ENCODE measurements around the gene AIRE. TPM values are rescaled to one million over a fixed set of nuclear protein-coding genes. Genes with fewer than 3 reads are reported as not detected.
"Not testable (repeated sequence)": the region's sequence is repeated elsewhere in the genome, so short reads cannot be mapped to it uniquely, and the experiment has no call there.

AIRE gene
- 0.11 TPM for polyA plus RNA-seq (2012; ENCODE audit: missing spikeins)

GRCh38 chr21:44285138-44285992 lies at the start of gene AIRE:
Gene AIRE, plus strand, starts transcription at chr21:44285876. Its CDS starts 131 bp downstream, at chr21:44286007.
- FAIRE-seq (no peak), DNase-seq (ENCODE audit: insufficient read length) (no peak)
- no peak for TF ChIP-seq TAF1 (IDR thresholded peaks at IDR 0.05; ENCODE audit: borderline replicate concordance, low read depth, low read length)
- no peak for TF ChIP-seq POLR2A (IDR thresholded peaks at IDR 0.05; ENCODE audit: low read depth, low read length)
- no peak for TF ChIP-seq POLR2AphosphoS5 (IDR thresholded peaks at IDR 0.05; ENCODE audit: low read depth, low read length)

GRCh38 chr21:44240353-44240752 lies 45.3 kb upstream of the AIRE start:
- FAIRE-seq; DNase-seq (ENCODE audit: insufficient read length): not testable (repeated sequence)

GRCh38 chr21:44240842-44241241 lies 44.8 kb upstream of the AIRE start, which contains the start of gene ICOSLG:
Gene ICOSLG, minus strand, starts transcription at chr21:44240943. Its CDS starts 126 bp downstream, at chr21:44240817.
- not testable (repeated sequence) for FAIRE-seq; DNase-seq (ENCODE audit: insufficient read length)

GRCh38 chr21:44241281-44241680 lies 44.4 kb upstream of the AIRE start:
- DNase-seq (ENCODE audit: insufficient read length), result not testable (repeated sequence)
- FAIRE-seq, result peak; percentile 98

GRCh38 chr21:44243980-44244379 lies 41.7 kb upstream of the AIRE start:
- peak; percentile 100 for FAIRE-seq
- DNase-seq (ENCODE audit: insufficient read length), result not testable (repeated sequence)

GRCh38 chr21:44247904-44248303 lies 37.8 kb upstream of the AIRE start:
- not testable (repeated sequence) for DNase-seq (ENCODE audit: insufficient read length); FAIRE-seq

GRCh38 chr21:44249204-44250037 lies 36.3 kb upstream of the AIRE start:
- FAIRE-seq; DNase-seq (ENCODE audit: insufficient read length): not testable (repeated sequence)

GRCh38 chr21:44253832-44254710 lies 31.6 kb upstream of the AIRE start:
- TF ChIP-seq POLR2A (IDR thresholded peaks at IDR 0.05; ENCODE audit: low read depth, low read length) (no peak), POLR2AphosphoS5 (IDR thresholded peaks at IDR 0.05; ENCODE audit: low read depth, low read length) (no peak), TAF1 (IDR thresholded peaks at IDR 0.05; ENCODE audit: borderline replicate concordance, low read depth, low read length) (no peak)
- DNase-seq (ENCODE audit: insufficient read length) (peak; percentile 13), FAIRE-seq (no peak)

- DNase-seq (ENCODE audit: insufficient read length), result peak; percentile 5
- TF ChIP-seq TAF1 (IDR thresholded peaks at IDR 0.05; ENCODE audit: borderline replicate concordance, low read depth, low read length), result no peak
- TF ChIP-seq POLR2A (IDR thresholded peaks at IDR 0.05; ENCODE audit: low read depth, low read length), result no peak
- no peak for TF ChIP-seq POLR2AphosphoS5 (IDR thresholded peaks at IDR 0.05; ENCODE audit: low read depth, low read length)
- no peak for FAIRE-seq
These were observed 30.1 kb upstream of the AIRE start for GRCh38 chr21:44255511-44255981.

GRCh38 chr21:44258056-44258725 lies 27.5 kb upstream of the AIRE start:
- FAIRE-seq (no peak), DNase-seq (ENCODE audit: insufficient read length) (peak; percentile 13)
- TF ChIP-seq POLR2AphosphoS5 (IDR thresholded peaks at IDR 0.05; ENCODE audit: low read depth, low read length), result no peak
- no peak for TF ChIP-seq TAF1 (IDR thresholded peaks at IDR 0.05; ENCODE audit: borderline replicate concordance, low read depth, low read length)
- no peak for TF ChIP-seq POLR2A (IDR thresholded peaks at IDR 0.05; ENCODE audit: low read depth, low read length)

- FAIRE-seq (no peak), DNase-seq (ENCODE audit: insufficient read length) (peak; percentile 2)
- no peak for TF ChIP-seq TAF1 (IDR thresholded peaks at IDR 0.05; ENCODE audit: borderline replicate concordance, low read depth, low read length)
- no peak for TF ChIP-seq POLR2A (IDR thresholded peaks at IDR 0.05; ENCODE audit: low read depth, low read length)
- no peak for TF ChIP-seq POLR2AphosphoS5 (IDR thresholded peaks at IDR 0.05; ENCODE audit: low read depth, low read length)
These were observed 26.5 kb upstream of the AIRE start for GRCh38 chr21:44259082-44259705.
